GM19351 (cell line): ENCODE data around the gene CASS4.

Experiments
- ATAC-seq: cut with Tn5 transposase; IDR thresholded peaks from one replicate; pipeline ENCODE4 v1.9.1; 2021; ENCODE audit warnings: mild to moderate bottlenecking, moderate library complexity; ENCODE audit not compliant: unreplicated experiment

CASS4 gene

DNA sequence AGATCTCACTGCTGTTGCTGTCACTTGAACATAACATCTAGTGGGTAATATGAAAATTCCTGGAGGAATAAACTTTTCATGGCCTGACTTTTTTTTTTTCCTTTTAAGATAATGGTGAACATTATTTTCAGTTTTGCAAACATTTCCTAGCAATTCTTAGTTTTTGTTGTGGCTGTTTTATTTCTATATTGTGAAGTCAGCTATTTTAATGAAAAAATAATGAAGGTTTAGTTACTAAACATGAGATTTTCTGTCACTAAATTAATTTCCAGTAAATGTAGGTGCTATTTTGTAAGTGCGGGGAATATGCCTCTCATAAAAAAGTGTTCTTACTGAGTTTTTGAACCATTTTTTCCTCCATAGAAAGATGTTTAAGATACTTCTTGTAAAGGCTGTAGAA lies 89.1 kb downstream of the CASS4 start:
- ATAC-seq, result no peak

DNA sequence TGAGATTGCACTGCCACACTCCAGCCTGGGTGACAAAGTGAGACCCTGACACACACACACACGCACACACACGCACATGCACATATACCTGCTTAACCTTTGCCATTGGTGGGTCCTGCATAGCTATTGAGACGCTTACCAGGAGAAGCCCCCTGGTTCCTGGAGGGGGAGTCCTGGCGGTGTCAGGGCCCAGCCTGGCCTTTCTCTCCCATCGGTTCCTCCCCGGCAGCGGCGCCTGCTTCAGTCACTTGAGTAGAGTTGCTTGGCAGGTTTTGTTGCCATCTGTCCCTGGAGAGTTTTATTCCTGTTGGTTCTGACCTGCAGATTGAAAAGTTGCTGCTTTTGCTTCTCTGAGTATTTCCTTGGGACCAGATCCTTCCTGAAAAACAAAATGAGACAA lies 91.9 kb downstream of the CASS4 start:
- ATAC-seq, result no peak

DNA sequence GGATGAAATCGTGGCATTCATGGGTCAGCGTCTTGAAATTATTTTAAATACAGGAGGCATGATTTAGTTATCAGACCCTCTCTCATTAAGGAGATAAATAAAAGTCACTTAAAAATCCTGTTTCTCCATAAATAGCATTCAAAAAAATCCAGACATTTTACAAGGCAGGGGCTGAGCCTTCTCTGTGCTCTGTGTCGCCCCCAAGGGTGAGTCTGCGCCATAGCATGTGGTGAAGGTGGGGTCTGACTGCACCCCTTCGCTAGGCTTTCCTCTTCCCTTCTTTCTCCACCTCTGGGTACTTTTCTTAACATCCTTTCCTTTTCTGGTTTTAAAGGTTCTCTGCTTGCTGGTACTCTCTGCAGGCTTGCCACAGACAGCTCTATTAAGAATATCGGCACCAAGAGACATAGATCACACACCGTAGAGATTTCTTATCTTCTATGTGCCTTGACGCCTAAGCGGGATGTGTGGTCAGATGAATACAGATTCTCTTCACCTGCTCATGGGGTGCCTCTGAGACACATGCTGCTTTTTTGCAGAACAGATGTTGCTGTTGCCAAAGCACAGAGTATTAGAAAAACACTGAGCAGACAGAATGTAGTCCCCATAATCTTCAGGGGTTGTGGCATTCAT lies 92.4 kb downstream of the CASS4 start:
- ATAC-seq, result no peak

DNA sequence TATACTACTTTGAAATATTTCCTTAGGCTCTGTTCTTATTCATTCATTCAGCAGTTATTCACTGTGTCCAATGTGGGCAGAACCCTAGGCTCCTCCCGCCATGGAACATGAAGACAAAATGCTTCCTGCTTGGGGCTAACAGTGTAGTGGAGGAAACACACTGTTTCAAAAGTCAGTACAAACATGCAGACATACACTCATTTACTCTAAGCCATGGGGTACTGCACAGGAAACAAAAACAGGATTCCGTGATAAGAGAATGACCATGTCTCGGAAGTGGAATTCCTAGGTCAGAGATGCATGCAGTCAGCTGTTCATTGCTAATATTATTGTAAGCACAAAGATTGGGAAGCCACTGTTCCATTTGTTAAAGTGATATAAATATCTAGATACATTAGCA lies 94.0 kb downstream of the CASS4 start:
- ATAC-seq, result no peak
